BLaER1 (cell line): ENCODE measurements around the gene CLDN18.

Experiments
- H3K27ac ChIP-seq: shearing (Covaris generic); formaldehyde crosslinking; 2 replicates; pipeline ENCODE4 v1.8.1; 2022
- H3K27me3 ChIP-seq: shearing (Covaris generic); formaldehyde crosslinking; 2 replicates; pipeline ENCODE4 v1.8.1; 2022
- H3K36me3 ChIP-seq: shearing (Covaris generic); formaldehyde crosslinking; 2 replicates; pipeline ENCODE4 v1.8.1; 2022
- H3K4me1 ChIP-seq: shearing (Covaris generic); formaldehyde crosslinking; 2 replicates; pipeline ENCODE4 v1.8.1; 2022
- H3K4me2 ChIP-seq: shearing (Covaris generic); formaldehyde crosslinking; 2 replicates; pipeline ENCODE4 v1.8.1; 2022
- H3K4me3 ChIP-seq: shearing (Covaris generic); formaldehyde crosslinking; 2 replicates; pipeline ENCODE4 v1.8.1; 2022
- H3K9ac ChIP-seq: shearing (Covaris generic); formaldehyde crosslinking; 2 replicates; pipeline ENCODE4 v1.8.1; 2022
- H3K9me3 ChIP-seq: shearing (Covaris generic); formaldehyde crosslinking; 2 replicates; pipeline ENCODE4 v1.8.1; 2022
- H4K20me1 ChIP-seq: shearing (Covaris generic); formaldehyde crosslinking; 2 replicates; pipeline ENCODE4 v1.8.1; 2022
- Cebpa-rat ChIP-seq: shearing (Covaris generic); IDR thresholded peaks from 2 replicates; pipeline ENCODE4 v1.8.1; 2022

The CLDN18 gene

GRCh38 chr3:138042043-138042442 lies 32.1 kb downstream of the CLDN18 start:
- no peaks in the 10 kb centered on the region for H3K36me3 ChIP-seq
- no peaks in the 10 kb centered on the region for H3K9me3 ChIP-seq
- no peak overlapping the region for H3K9ac ChIP-seq
- no peak overlapping the region for H3K27ac ChIP-seq
- H3K27me3 ChIP-seq = no peaks in the 10 kb centered on the region
- no peak overlapping the region for H3K4me3 ChIP-seq
- no peaks in the 10 kb centered on the region for H4K20me1 ChIP-seq
- H3K4me2 ChIP-seq = no peak overlapping the region
- H3K4me1 ChIP-seq = no peaks in the 10 kb centered on the region
- no peak for TF ChIP-seq Cebpa-rat

- Histone ChIP-seq H3K9me3 (no peaks in the 10 kb centered on the region), H3K4me2 (no peak overlapping the region), H3K27ac (no peak overlapping the region), H3K9ac (no peak overlapping the region), H3K4me3 (no peak overlapping the region), H3K27me3 (no peaks in the 10 kb centered on the region), H3K36me3 (no peaks in the 10 kb centered on the region), H4K20me1 (no peaks in the 10 kb centered on the region), H3K4me1 (no peaks in the 10 kb centered on the region)
- TF ChIP-seq Cebpa-rat = no peak
Measured at GRCh38 chr3:138043266-138044029, 33.5 kb downstream of the CLDN18 start.

GRCh38 chr3:138046085-138046484 lies 36.1 kb downstream of the CLDN18 start:
- Histone ChIP-seq H4K20me1 (no peaks in the 10 kb centered on the region), H3K27ac (no peak overlapping the region), H3K27me3 (no peaks in the 10 kb centered on the region), H3K9me3 (no peaks in the 10 kb centered on the region), H3K4me3 (no peak overlapping the region), H3K9ac (no peak overlapping the region), H3K36me3 (no peaks in the 10 kb centered on the region), H3K4me1 (no peaks in the 10 kb centered on the region), H3K4me2 (no peak overlapping the region)
- TF ChIP-seq Cebpa-rat = no peak

GRCh38 chr3:138046955-138047354 lies 37.0 kb downstream of the CLDN18 start:
- Histone ChIP-seq H3K36me3 (no peaks in the 10 kb centered on the region), H3K4me1 (no peaks in the 10 kb centered on the region), H3K9ac (no peak overlapping the region), H3K4me2 (no peak overlapping the region), H3K9me3 (no peaks in the 10 kb centered on the region), H3K27ac (no peak overlapping the region), H4K20me1 (no peaks in the 10 kb centered on the region), H3K27me3 (no peaks in the 10 kb centered on the region), H3K4me3 (no peak overlapping the region)
- no peak for TF ChIP-seq Cebpa-rat

GRCh38 chr3:138047596-138048158 lies 37.7 kb downstream of the CLDN18 start:
- Histone ChIP-seq H3K9me3 (no peaks in the 10 kb centered on the region), H3K36me3 (no peaks in the 10 kb centered on the region), H3K27me3 (no peaks in the 10 kb centered on the region), H3K4me3 (no peak overlapping the region), H3K4me2 (no peak overlapping the region), H3K9ac (no peak overlapping the region), H3K27ac (no peak overlapping the region), H3K4me1 (no peaks in the 10 kb centered on the region), H4K20me1 (no peaks in the 10 kb centered on the region)
- TF ChIP-seq Cebpa-rat = no peak

GRCh38 chr3:138049157-138049919 lies 39.4 kb downstream of the CLDN18 start:
- Histone ChIP-seq H3K4me3 (no peak overlapping the region), H3K36me3 (no peaks in the 10 kb centered on the region), H3K27me3 (no peaks in the 10 kb centered on the region), H3K27ac (no peak overlapping the region), H3K9ac (no peak overlapping the region), H3K4me2 (no peak overlapping the region), H3K9me3 (no peaks in the 10 kb centered on the region), H3K4me1 (no peaks in the 10 kb centered on the region), H4K20me1 (no peaks in the 10 kb centered on the region)
- TF ChIP-seq Cebpa-rat = no peak

GRCh38 chr3:138051947-138052802 lies 42.2 kb downstream of the CLDN18 start:
- H3K4me2 ChIP-seq = no peak overlapping the region
- TF ChIP-seq Cebpa-rat = no peak

GRCh38 chr3:138054057-138054456 lies 44.1 kb downstream of the CLDN18 start:
- Histone ChIP-seq H3K9me3 (no peaks in the 10 kb centered on the region), H3K9ac (no peak overlapping the region), H4K20me1 (no peaks in the 10 kb centered on the region), H3K4me1 (no peaks in the 10 kb centered on the region), H3K4me2 (no peak overlapping the region), H3K36me3 (no peaks in the 10 kb centered on the region), H3K27ac (no peak overlapping the region), H3K4me3 (no peak overlapping the region), H3K27me3 (no peaks in the 10 kb centered on the region)
- TF ChIP-seq Cebpa-rat = no peak

More at GRCh38 chr3:138051947-138052802, 42.2 kb downstream of the CLDN18 start:
- Histone ChIP-seq H3K27me3 (no peaks in the 10 kb centered on the region), H3K36me3 (no peaks in the 10 kb centered on the region), H3K9ac (no peak overlapping the region), H4K20me1 (no peaks in the 10 kb centered on the region), H3K4me3 (no peak overlapping the region), H3K4me1 (no peaks in the 10 kb centered on the region), H3K9me3 (no peaks in the 10 kb centered on the region), H3K27ac (no peak overlapping the region)

GRCh38 chr3:138057384-138057783 lies 47.4 kb downstream of the CLDN18 start:
- peaks cover 7% of the 10 kb centered on the region; the same call in 1 of the 2 replicates for H3K4me1 ChIP-seq
- no peak overlapping the region for H3K27ac ChIP-seq
- H3K27me3 ChIP-seq = no peaks in the 10 kb centered on the region
- H3K9me3 ChIP-seq = no peaks in the 10 kb centered on the region
- no peak for TF ChIP-seq Cebpa-rat
- no peaks in the 10 kb centered on the region for H3K36me3 ChIP-seq
- no peak overlapping the region for H3K4me3 ChIP-seq
- H3K4me2 ChIP-seq = no peak overlapping the region
- H4K20me1 ChIP-seq = no peaks in the 10 kb centered on the region
- H3K9ac ChIP-seq = no peak overlapping the region
